ENCODE results near the gene TMBIM6.

The TMBIM6 gene

GRCh38 chr12:49813131-49813530, 71.8 kb downstream of the TMBIM6 start:
- in situ Hi-C loops (cut with MboI; ENCODE audit: low sequenced_read_pairs), result no loop called here
